AG04450 (cell line): ENCODE results near the gene TSEN54. TPM values are rescaled to one million over a fixed set of nuclear protein-coding genes. Genes with fewer than 3 reads are reported as not detected.

Source experiments
- CTCF ChIA-PET: fragments of 300-600, 350-600 bp; formaldehyde crosslinking; extraction: SDS; loops from one replicate; lab custom pipeline; 2022; ENCODE audit warnings: antibody characterized with exemption, inconsistent platforms; lab: Charles Lee
- POLR2A ChIA-PET: fragments of 350-600 bp; formaldehyde crosslinking; extraction: SDS; loops from one replicate; lab custom pipeline; 2021; ENCODE audit warnings: antibody characterized with exemption, inconsistent platforms; lab: Yijun Ruan, JAX
- DNase-seq: peaks from one replicate; pipeline ENCODE4 v3.0.0-alpha.2; 2011; ENCODE audit warnings: low read depth, low spot score
- H3K27ac ChIP-seq: one replicate; pipeline ENCODE4 v1.5.1; 2012; ENCODE audit warnings: low read depth, low read length, control low read depth
- H3K27me3 ChIP-seq: one replicate; pipeline ENCODE4 v1.6.0; 2012; ENCODE audit warnings: low read length; ENCODE audit not compliant: control insufficient read depth, insufficient read depth
- H3K4me3 ChIP-seq: 2 replicates; pipeline ENCODE4 v1.5.1; 2011; ENCODE audit warnings: mild to moderate bottlenecking, low read depth, low read length, control low read depth
- H3K9me3 ChIP-seq: 2 replicates; pipeline ENCODE4 v1.5.1; 2012; ENCODE audit warnings: low read length; ENCODE audit not compliant: control insufficient read depth, insufficient read depth
- CTCF ChIP-seq: IDR thresholded peaks from 2 replicates; pipeline ENCODE4 v1.5.1; 2011; ENCODE audit warnings: low read depth, low read length, control low read depth, inconsistent platforms
- polyA plus RNA-seq: library from polyadenylated mRNA; depleted of rRNA; stranded (reverse); fragments of >200 nt; gene quantifications from 2 replicates; pipeline ENCODE4 v1.2.3, GENCODE V29; 2011

Gene TSEN54
- polyA plus RNA-seq, 1 experiment: 8.8 TPM

GRCh38 chr17:75492555-75493168 lies 23.7 kb upstream of the TSEN54 start:
- Histone ChIP-seq H3K27me3 (no peaks in the 10 kb centered on the region), H3K4me3 (no peak overlapping the region), H3K27ac (no peak overlapping the region), H3K9me3 (no peaks in the 10 kb centered on the region)
- DNase-seq: no peak
- POLR2A ChIA-PET: no interaction called here
- CTCF ChIA-PET: interaction anchor here (0.6 kb wide), 1 partner anchor 294 kb away, joined by 3 read pairs; no protein-coding TSS in a partner anchor
- no peak for TF ChIP-seq CTCF

GRCh38 chr17:75493476-75494129 lies 22.7 kb upstream of the TSEN54 start:
- no peak for TF ChIP-seq CTCF
- no peak for DNase-seq
- ChIA-PET POLR2A (no interaction called here), CTCF (no interaction called here)
- Histone ChIP-seq H3K4me3 (no peak overlapping the region), H3K27me3 (no peaks in the 10 kb centered on the region), H3K27ac (no peak overlapping the region), H3K9me3 (no peaks in the 10 kb centered on the region)

- POLR2A ChIA-PET: no interaction called here
- H3K9me3 ChIP-seq: no peaks in the 10 kb centered on the region
- no peak overlapping the region for H3K4me3 ChIP-seq
- CTCF ChIA-PET: no interaction called here
- H3K27ac ChIP-seq: no peak overlapping the region
- no peak for DNase-seq
- no peaks in the 10 kb centered on the region for H3K27me3 ChIP-seq
- no peak for TF ChIP-seq CTCF
These were observed 21.9 kb upstream of the TSEN54 start for GRCh38 chr17:75494326-75494877.

- no peak for DNase-seq
- ChIA-PET POLR2A (no interaction called here), CTCF (no interaction called here)
- TF ChIP-seq CTCF: no peak
- H3K27me3 ChIP-seq: no peaks in the 10 kb centered on the region
- H3K27ac ChIP-seq: no peak overlapping the region
- no peaks in the 10 kb centered on the region for H3K9me3 ChIP-seq
- no peak overlapping the region for H3K4me3 ChIP-seq
These were observed 20.3 kb upstream of the TSEN54 start for GRCh38 chr17:75496005-75496404.
